ENCODE data around the gene OSM.
"Not testable (repeated sequence)": the region's sequence is repeated elsewhere in the genome, so short reads cannot be mapped to it uniquely, and the experiment has no call there.

The OSM gene

GRCh38 chr22:30244066-30244465 lies 22.6 kb downstream of the OSM start:
- DNase-seq, result no peak

GRCh38 chr22:30243661-30244060 lies 23.0 kb downstream of the OSM start:
- no peak for DNase-seq

GRCh38 chr22:30241576-30242371 lies 24.9 kb downstream of the OSM start:
- DNase-seq, result no peak

- peak; percentile 84 for DNase-seq
Observed at GRCh38 chr22:30240541-30241417, 25.9 kb downstream of the OSM start.

GRCh38 chr22:30239488-30240405 lies 26.9 kb downstream of the OSM start:
- no peak for DNase-seq

GRCh38 chr22:30238661-30239487 lies 27.8 kb downstream of the OSM start:
- DNase-seq, result peak; percentile 70

- DNase-seq, result no peak
Observed at GRCh38 chr22:30238136-30238535, 28.5 kb downstream of the OSM start.

- no peak for DNase-seq
Observed at GRCh38 chr22:30236875-30237274, 29.8 kb downstream of the OSM start.

GRCh38 chr22:30235687-30236170 lies 30.9 kb downstream of the OSM start:
- peak; percentile 97 for DNase-seq

GRCh38 chr22:30234786-30235470 lies 31.7 kb downstream of the OSM start:
- DNase-seq, result peak; percentile 69

GRCh38 chr22:30234325-30234724 lies 32.3 kb downstream of the OSM start:
- DNase-seq, result not testable (repeated sequence)

GRCh38 chr22:30233582-30233981 lies 33.1 kb downstream of the OSM start:
- DNase-seq, result no peak

GRCh38 chr22:30232716-30233218 lies 33.9 kb downstream of the OSM start:
- no peak for DNase-seq

GRCh38 chr22:30230787-30231461 lies 35.7 kb downstream of the OSM start:
- DNase-seq, result no peak

- no peak for DNase-seq
Observed at GRCh38 chr22:30230330-30230729, 36.3 kb downstream of the OSM start.

- peak; percentile 62 for DNase-seq
Observed at GRCh38 chr22:30228509-30229359, 37.9 kb downstream of the OSM start.

GRCh38 chr22:30227438-30228228 lies 39.0 kb downstream of the OSM start:
- no peak for DNase-seq

- DNase-seq, result peak; percentile 58
Observed at GRCh38 chr22:30226192-30226832, 40.3 kb downstream of the OSM start.

Measured in fibroblast of skin of back (primary cell).